ENCODE data around the gene ARHGEF7.

Gene ARHGEF7

GRCh38 chr13:111347438-111347837 is 232.3 kb downstream of the ARHGEF7 start:
- no peaks in the 10 kb centered on the region for H3K9me3 ChIP-seq (ENCODE audit: control insufficient read depth in 1 of 2, low read length in 2 of 2)
- H3K4me1 ChIP-seq (ENCODE audit: control insufficient read depth in 1 of 2, insufficient read depth in 2 of 2, low read length in 2 of 2) = peaks cover 0 to 5% of the 10 kb centered on the region in 2 donors
- H3K27me3 ChIP-seq (ENCODE audit: control insufficient read depth in 1 of 2, insufficient read depth in 2 of 2, low read length in 2 of 2) = no peaks in the 10 kb centered on the region
- no peak overlapping the region for H3K27ac ChIP-seq (ENCODE audit: low read depth, low read length)
- H3K36me3 ChIP-seq (ENCODE audit: control insufficient read depth in 1 of 2, insufficient read depth in 2 of 2, low read length in 2 of 2) = no peaks in the 10 kb centered on the region
- no peak overlapping the region for H3K4me3 ChIP-seq (ENCODE audit: low read depth in 1 of 2, low read length in 2 of 2)
- no peak overlapping the region for H3K9ac ChIP-seq (ENCODE audit: low read depth in 1 of 2, low read length in 2 of 2)

DNA sequence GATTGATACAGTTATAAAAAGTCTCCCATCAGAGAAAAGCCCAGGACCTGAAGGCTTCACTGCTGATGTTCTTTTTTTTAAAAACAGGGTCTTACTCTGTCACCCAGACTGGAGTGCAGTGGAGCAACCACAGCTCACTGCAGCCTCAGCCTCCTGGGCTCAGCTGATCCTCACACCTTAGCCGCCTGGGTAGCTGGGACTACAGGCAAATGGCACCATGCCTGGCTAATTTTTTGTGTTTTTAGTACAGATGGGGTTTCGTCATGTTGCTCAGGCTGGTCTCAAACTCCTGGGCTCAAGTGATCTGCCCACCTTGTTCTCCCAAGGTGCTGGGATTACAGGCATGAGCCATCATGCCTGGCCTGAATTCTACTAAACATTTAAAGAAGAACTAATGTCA is 238.4 kb downstream of the ARHGEF7 start:
- Histone ChIP-seq H3K4me1 (ENCODE audit: control insufficient read depth in 1 of 2, insufficient read depth in 2 of 2, low read length in 2 of 2) (no peaks in the 10 kb centered on the region), H3K36me3 (ENCODE audit: control insufficient read depth in 1 of 2, insufficient read depth in 2 of 2, low read length in 2 of 2) (no peaks in the 10 kb centered on the region), H3K4me3 (ENCODE audit: low read depth in 1 of 2, low read length in 2 of 2) (no peak overlapping the region), H3K9ac (ENCODE audit: low read depth in 1 of 2, low read length in 2 of 2) (no peak overlapping the region), H3K27me3 (ENCODE audit: control insufficient read depth in 1 of 2, insufficient read depth in 2 of 2, low read length in 2 of 2) (peaks cover 0 to 9% of the 10 kb centered on the region in 2 donors), H3K9me3 (ENCODE audit: control insufficient read depth in 1 of 2, low read length in 2 of 2) (no peaks in the 10 kb centered on the region), H3K27ac (ENCODE audit: low read depth, low read length) (no peak overlapping the region)

DNA sequence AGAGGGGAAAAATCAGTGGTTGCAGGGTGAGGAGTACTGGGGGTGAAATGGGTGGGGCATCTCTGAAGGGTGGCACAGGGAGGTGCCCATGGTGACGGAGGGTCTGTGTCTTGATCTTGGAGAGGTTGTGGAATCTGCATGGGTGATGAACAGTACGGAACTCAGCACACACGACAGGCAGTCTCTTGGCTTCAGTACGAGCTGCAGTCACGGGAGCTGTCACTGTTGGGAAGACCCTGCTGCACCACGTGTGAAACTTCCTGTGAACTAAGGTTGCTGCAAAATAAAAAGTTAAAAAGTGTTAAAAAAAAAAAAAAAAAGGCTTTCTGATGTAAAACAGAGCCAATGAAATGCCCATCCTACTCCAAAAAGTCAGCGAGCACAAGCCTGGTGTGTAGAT is 239.7 kb downstream of the ARHGEF7 start:
- peaks cover 3 to 9% of the 10 kb centered on the region in 2 donors for H3K27me3 ChIP-seq (ENCODE audit: control insufficient read depth in 1 of 2, insufficient read depth in 2 of 2, low read length in 2 of 2)
- no peaks in the 10 kb centered on the region for H3K36me3 ChIP-seq (ENCODE audit: control insufficient read depth in 1 of 2, insufficient read depth in 2 of 2, low read length in 2 of 2)
- H3K4me1 ChIP-seq (ENCODE audit: control insufficient read depth in 1 of 2, insufficient read depth in 2 of 2, low read length in 2 of 2) = no peaks in the 10 kb centered on the region
- H3K9ac ChIP-seq (ENCODE audit: low read depth in 1 of 2, low read length in 2 of 2) = no peak overlapping the region
- no peak overlapping the region for H3K4me3 ChIP-seq (ENCODE audit: low read depth in 1 of 2, low read length in 2 of 2)
- H3K27ac ChIP-seq (ENCODE audit: low read depth, low read length) = no peak overlapping the region
- H3K9me3 ChIP-seq (ENCODE audit: control insufficient read depth in 1 of 2, low read length in 2 of 2) = no peaks in the 10 kb centered on the region
